HepG2 (cell line): ENCODE results near the gene NEMP2. TPM values are rescaled to one million over a fixed set of nuclear protein-coding genes. Genes with fewer than 3 reads are reported as not detected.

ENCODE experiments used
- ATAC-seq: fragments of 200-7000 bp; cut with Tn5 transposase; 3 replicates; pipeline ENCODE4 v1.9.1; 2020; ENCODE audit warnings: mild to moderate bottlenecking, moderate library complexity
- BruUV-seq: library from RNA; stranded (reverse); fragments of 400-500 nt; replicated peaks from 2 replicates; lab custom pipeline; 2021; lab: Mats Ljungman, UMichigan
- CTCF ChIA-PET: fragments of 300-600 bp; formaldehyde crosslinking; extraction: SDS; loops from one replicate; lab custom pipeline; 2021; ENCODE audit warnings: low total read pairs, inconsistent platforms, low intra/inter-chr PET ratio; lab: Yijun Ruan, JAX
- POLR2A ChIA-PET: fragments of 350-600 bp; sonication (Branson Sonifier 250); formaldehyde crosslinking; loops from one replicate; lab custom pipeline; 2020; ENCODE audit warnings: antibody characterized with exemption, inconsistent platforms; lab: Yijun Ruan, JAX
- DNase-seq: peaks from one replicate; pipeline ENCODE4 v3.0.0-alpha.2; 2015; ENCODE audit warnings: low spot score
- FAIRE-seq: peaks from 3 replicates; lab custom pipeline; 2011; peaks lifted over from hg19 to GRCh38; lab: Jason Lieb, UNC
- H2AFZ ChIP-seq: one replicate; pipeline ENCODE4 v1.6.1; 2011; ENCODE audit warnings: low read length, inconsistent platforms
- H3K27ac ChIP-seq: fragments of 300-600 bp; 3 replicates; pipeline ENCODE4 v1.8.0; 2011; ENCODE audit warnings: mixed run types, mild to moderate bottlenecking, mixed read lengths, low read length, inconsistent platforms; ENCODE audit not compliant: insufficient read depth; ENCODE audit errors: extremely low read length
- H3K27me3 ChIP-seq, 2 experiments: fragments of 200-600 bp in 1 of 2; 2 replicates in 1 of 2; 3 replicates in 1 of 2; pipeline versions ENCODE4 v1.6.0 to v1.8.0; 2011; ENCODE audit warnings: low read length in 2 of 2, mild to moderate bottlenecking in 2 of 2, moderate library complexity in 2 of 2, inconsistent platforms in 1 of 2; ENCODE audit not compliant: insufficient read depth in 2 of 2, control insufficient read depth in 1 of 2
- H3K36me3 ChIP-seq, 2 experiments: fragments of 200-600 bp in 1 of 2; replicated peaks in 1 of 2; 2 replicates in 1 of 2; 3 replicates in 1 of 2; pipeline versions ENCODE4 v1.5.1 to v1.8.0; 2011; ENCODE audit warnings: low read length in 2 of 2, inconsistent platforms in 1 of 2; ENCODE audit not compliant: insufficient read depth in 2 of 2, control insufficient read depth in 1 of 2
- H3K4me1 ChIP-seq: 2 replicates; pipeline ENCODE4 v1.5.1; 2012; ENCODE audit warnings: low read length, inconsistent platforms; ENCODE audit not compliant: insufficient read depth
- H3K4me2 ChIP-seq: 2 replicates; pipeline ENCODE4 v1.6.0; 2011; ENCODE audit warnings: low read depth, low read length, inconsistent platforms
- H3K4me3 ChIP-seq, 3 experiments: fragments of 200-600 bp in 1 of 3; sonication (generic), shearing (Covaris generic) in 1 of 3; replicated peaks in 1 of 3; 2 replicates each; pipeline ENCODE4 v1.5.1; 2011 to 2016; ENCODE audit warnings: low read length in 3 of 3, inconsistent platforms in 2 of 3, low read depth in 2 of 3, mild to moderate bottlenecking in 2 of 3, control low read depth in 1 of 3, mixed read lengths in 1 of 3; ENCODE audit not compliant: insufficient read depth in 1 of 3
- H3K79me2 ChIP-seq: one replicate; pipeline ENCODE4 v1.6.1; 2011; ENCODE audit warnings: low read length, inconsistent platforms; ENCODE audit not compliant: insufficient read depth
- H3K9ac ChIP-seq: 2 replicates; pipeline ENCODE4 v1.6.0; 2011; ENCODE audit warnings: mild to moderate bottlenecking, low read depth, low read length, inconsistent platforms; ENCODE audit not compliant: insufficient read depth
- H3K9me3 ChIP-seq: 2 replicates; pipeline ENCODE4 v1.5.1; 2012; ENCODE audit warnings: mild to moderate bottlenecking, low read length
- H4K20me1 ChIP-seq: 2 replicates; pipeline ENCODE4 v1.6.0; 2011; ENCODE audit warnings: inconsistent platforms, mild to moderate bottlenecking, low read length, moderate library complexity; ENCODE audit not compliant: insufficient read depth
- ATRX ChIP-seq: sonication (generic); formaldehyde crosslinking; IDR thresholded peaks from 2 replicates; pipeline ENCODE4 v1.4.0; 2020; ENCODE audit warnings: missing genetic modification reagents, borderline replicate concordance
- ETS1 ChIP-seq: sonication (generic); formaldehyde crosslinking; IDR thresholded peaks from 2 replicates; pipeline ENCODE4 v1.4.0; 2020; ENCODE audit warnings: missing genetic modification reagents
- IKZF1 ChIP-seq: fragments of 450-650 bp; IDR thresholded peaks from 2 replicates; pipeline ENCODE4 v1.7.1; 2016
- KDM1A ChIP-seq: IDR thresholded peaks from 2 replicates; pipeline ENCODE4 v1.6.1; 2016; ENCODE audit warnings: missing compliant biosample characterization
- NFATC3 ChIP-seq: sonication (generic); formaldehyde crosslinking; IDR thresholded peaks from 2 replicates; pipeline ENCODE4 v1.5.1; 2020; ENCODE audit warnings: mild to moderate bottlenecking, missing genetic modification reagents
- NFIC ChIP-seq: IDR thresholded peaks from 2 replicates; pipeline ENCODE4 v1.6.1; 2012; ENCODE audit warnings: mild to moderate bottlenecking, low read length, inconsistent platforms
- RAD21 ChIP-seq: fragments of 450-650 bp; formaldehyde crosslinking; IDR thresholded peaks from 2 replicates; pipeline ENCODE4 v1.5.0; 2020; ENCODE audit warnings: mild to moderate bottlenecking
- RCOR2 ChIP-seq: IDR thresholded peaks from 2 replicates; pipeline ENCODE4 v1.6.1; 2016; ENCODE audit warnings: missing biosample characterization, missing genetic modification reagents
- REL ChIP-seq: sonication (generic); formaldehyde crosslinking; conservative IDR thresholded peaks from 2 replicates; pipeline ENCODE4 v1.8.0; 2022; ENCODE audit warnings: mild to moderate bottlenecking, missing genetic modification reagents, moderate library complexity
- SMARCE1 ChIP-seq: fragments of 450-650 bp; IDR thresholded peaks from 2 replicates; pipeline ENCODE4 v1.6.1; 2017; ENCODE audit warnings: borderline replicate concordance
- SMC3 ChIP-seq: IDR thresholded peaks from 2 replicates; pipeline ENCODE4 v1.6.1; 2011; ENCODE audit warnings: low read length, improper control_type of control experiment
- STAG1 ChIP-seq: sonication (generic); formaldehyde crosslinking; IDR thresholded peaks from 2 replicates; pipeline ENCODE4 v1.4.0; 2020; ENCODE audit warnings: missing genetic modification reagents
- TCF7 ChIP-seq: sonication (generic); IDR thresholded peaks from 2 replicates; pipeline ENCODE4 v1.6.1; 2016; ENCODE audit warnings: antibody characterized with exemption, low read depth
- ZFP41 ChIP-seq: sonication (generic); formaldehyde crosslinking; IDR thresholded peaks from 2 replicates; pipeline ENCODE4 v1.4.0; 2020; ENCODE audit warnings: mild to moderate bottlenecking, missing genetic modification reagents, borderline replicate concordance
- ZNF616 ChIP-seq: sonication (generic); formaldehyde crosslinking; IDR thresholded peaks from 2 replicates; pipeline ENCODE4 v1.5.0; 2020; ENCODE audit warnings: low read depth, mild to moderate bottlenecking, missing genetic modification reagents
- WGBS: methylation state at CpG from one replicate; pipeline ENCODE4 v1.1.6; 2017; ENCODE audit warnings: low lambda C conversion rate; 5-methylcytosine and 5-hydroxymethylcytosine counted together
- in situ Hi-C: cut with HindIII; loops from 2 replicates; pipeline ENCODE4 v1.10.0; 2017; ENCODE audit warnings: low pct_unique_long_range_greater_than_20kb; ENCODE audit not compliant: extremely low pct_ligation_motif_present
- intact Hi-C: fragments of 100-400 bp; cut with micrococcal nuclease; formaldehyde crosslinking; loops from one replicate; pipeline ENCODE4 v1.10.0; 2022; ENCODE audit not compliant: unreplicated experiment
- polyA plus RNA-seq, 8 experiments: library from polyadenylated mRNA; depleted of rRNA in 3 of 8; stranded (reverse) in 7 of 8; unstranded in 1 of 8; fragments of >200 nt; fragmentation: Illumina TruSeq in 4 of 8; extraction: Trizol in 4 of 8; gene quantifications; 2 replicates each; pipeline versions ENCODE4 v1.2.1 to v1.2.3, GENCODE V29; 2011 to 2016; ENCODE audit warnings: low read depth in 4 of 8, missing spikeins in 1 of 8, mixed read lengths in 1 of 8; ENCODE audit not compliant: insufficient read depth in 1 of 8
- total RNA-seq, 5 experiments: library from RNA; depleted of rRNA; stranded (reverse); fragments of >200 nt; fragmentation: Illumina TruSeq; extraction: Trizol; gene quantifications; 2 replicates each; pipeline ENCODE4 v1.2.3, GENCODE V29; 2016; ENCODE audit warnings: low read depth in 1 of 5
- TF ChIP-seq, protein P1 (sequence below): sonication (generic); formaldehyde crosslinking; IDR thresholded peaks from 2 replicates; pipeline ENCODE4 v1.5.0; 2020; ENCODE audit warnings: mild to moderate bottlenecking, missing genetic modification reagents, moderate library complexity
- TF ChIP-seq, protein P2 (sequence below): sonication (generic); formaldehyde crosslinking; IDR thresholded peaks from 2 replicates; pipeline ENCODE4 v1.4.0; 2020; ENCODE audit warnings: missing genetic modification reagents
- TF ChIP-seq, protein P3 (sequence below): IDR thresholded peaks from 2 replicates; pipeline ENCODE4 v1.6.1; 2012; ENCODE audit warnings: low read depth, low read length, improper control_type of control experiment

Gene NEMP2
- total and polyA plus RNA-seq, 2 of the 13 experiments (the other 11 are each of a cell fraction or from before 2014, with no cell fraction given): 2.4 to 9.8 TPM

- ChIA-PET CTCF (interaction anchor here (1.4 to 1.8 kb wide), 3 partner anchors 129 to 423 kb away, joined by 8 to 10 read pairs (median 9); no protein-coding TSS in a partner anchor), POLR2A (no interaction called here)
- Histone ChIP-seq H3K4me3 (no peak overlapping the region), H3K27ac (no peak overlapping the region), H3K9ac (no peak overlapping the region), H3K36me3 (peaks cover 1 to 5% of the 10 kb centered on the region in 2 experiments; a peak in 2 of 5 replicates), H3K79me2 (no peaks in the 10 kb centered on the region), H3K4me1 (no peaks in the 10 kb centered on the region), H4K20me1 (no peaks in the 10 kb centered on the region), H3K4me2 (no peak overlapping the region), H2AFZ (no peak overlapping the region), H3K27me3 (no peaks in the 10 kb centered on the region), H3K9me3 (no peaks in the 10 kb centered on the region)
- peak; percentile 67 for ATAC-seq
- FAIRE-seq: peak; percentile 36
- TF ChIP-seq, protein P1, sequence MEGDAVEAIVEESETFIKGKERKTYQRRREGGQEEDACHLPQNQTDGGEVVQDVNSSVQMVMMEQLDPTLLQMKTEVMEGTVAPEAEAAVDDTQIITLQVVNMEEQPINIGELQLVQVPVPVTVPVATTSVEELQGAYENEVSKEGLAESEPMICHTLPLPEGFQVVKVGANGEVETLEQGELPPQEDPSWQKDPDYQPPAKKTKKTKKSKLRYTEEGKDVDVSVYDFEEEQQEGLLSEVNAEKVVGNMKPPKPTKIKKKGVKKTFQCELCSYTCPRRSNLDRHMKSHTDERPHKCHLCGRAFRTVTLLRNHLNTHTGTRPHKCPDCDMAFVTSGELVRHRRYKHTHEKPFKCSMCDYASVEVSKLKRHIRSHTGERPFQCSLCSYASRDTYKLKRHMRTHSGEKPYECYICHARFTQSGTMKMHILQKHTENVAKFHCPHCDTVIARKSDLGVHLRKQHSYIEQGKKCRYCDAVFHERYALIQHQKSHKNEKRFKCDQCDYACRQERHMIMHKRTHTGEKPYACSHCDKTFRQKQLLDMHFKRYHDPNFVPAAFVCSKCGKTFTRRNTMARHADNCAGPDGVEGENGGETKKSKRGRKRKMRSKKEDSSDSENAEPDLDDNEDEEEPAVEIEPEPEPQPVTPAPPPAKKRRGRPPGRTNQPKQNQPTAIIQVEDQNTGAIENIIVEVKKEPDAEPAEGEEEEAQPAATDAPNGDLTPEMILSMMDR (CRISPR knock-in tag): peak; percentile 63
- TF ChIP-seq RAD21 (peak; percentile 64), SMC3 (peak; percentile 81), IKZF1 (no peak), ATRX (CRISPR knock-in tag) (no peak), ZNF616 (CRISPR knock-in tag) (no peak), ETS1 (CRISPR knock-in tag) (no peak), NFATC3 (no peak), TCF7 (no peak), ZFP41 (CRISPR knock-in tag) (no peak), SMARCE1 (no peak), NFIC (no peak), KDM1A (CRISPR knock-in tag) (no peak), STAG1 (CRISPR knock-in tag) (peak; percentile 88), RCOR2 (no peak), REL (CRISPR knock-in tag) (no peak)
- TF ChIP-seq, protein P2, sequence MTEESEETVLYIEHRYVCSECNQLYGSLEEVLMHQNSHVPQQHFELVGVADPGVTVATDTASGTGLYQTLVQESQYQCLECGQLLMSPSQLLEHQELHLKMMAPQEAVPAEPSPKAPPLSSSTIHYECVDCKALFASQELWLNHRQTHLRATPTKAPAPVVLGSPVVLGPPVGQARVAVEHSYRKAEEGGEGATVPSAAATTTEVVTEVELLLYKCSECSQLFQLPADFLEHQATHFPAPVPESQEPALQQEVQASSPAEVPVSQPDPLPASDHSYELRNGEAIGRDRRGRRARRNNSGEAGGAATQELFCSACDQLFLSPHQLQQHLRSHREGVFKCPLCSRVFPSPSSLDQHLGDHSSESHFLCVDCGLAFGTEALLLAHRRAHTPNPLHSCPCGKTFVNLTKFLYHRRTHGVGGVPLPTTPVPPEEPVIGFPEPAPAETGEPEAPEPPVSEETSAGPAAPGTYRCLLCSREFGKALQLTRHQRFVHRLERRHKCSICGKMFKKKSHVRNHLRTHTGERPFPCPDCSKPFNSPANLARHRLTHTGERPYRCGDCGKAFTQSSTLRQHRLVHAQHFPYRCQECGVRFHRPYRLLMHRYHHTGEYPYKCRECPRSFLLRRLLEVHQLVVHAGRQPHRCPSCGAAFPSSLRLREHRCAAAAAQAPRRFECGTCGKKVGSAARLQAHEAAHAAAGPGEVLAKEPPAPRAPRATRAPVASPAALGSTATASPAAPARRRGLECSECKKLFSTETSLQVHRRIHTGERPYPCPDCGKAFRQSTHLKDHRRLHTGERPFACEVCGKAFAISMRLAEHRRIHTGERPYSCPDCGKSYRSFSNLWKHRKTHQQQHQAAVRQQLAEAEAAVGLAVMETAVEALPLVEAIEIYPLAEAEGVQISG (CRISPR knock-in tag): no peak
- TF ChIP-seq, protein P3, sequence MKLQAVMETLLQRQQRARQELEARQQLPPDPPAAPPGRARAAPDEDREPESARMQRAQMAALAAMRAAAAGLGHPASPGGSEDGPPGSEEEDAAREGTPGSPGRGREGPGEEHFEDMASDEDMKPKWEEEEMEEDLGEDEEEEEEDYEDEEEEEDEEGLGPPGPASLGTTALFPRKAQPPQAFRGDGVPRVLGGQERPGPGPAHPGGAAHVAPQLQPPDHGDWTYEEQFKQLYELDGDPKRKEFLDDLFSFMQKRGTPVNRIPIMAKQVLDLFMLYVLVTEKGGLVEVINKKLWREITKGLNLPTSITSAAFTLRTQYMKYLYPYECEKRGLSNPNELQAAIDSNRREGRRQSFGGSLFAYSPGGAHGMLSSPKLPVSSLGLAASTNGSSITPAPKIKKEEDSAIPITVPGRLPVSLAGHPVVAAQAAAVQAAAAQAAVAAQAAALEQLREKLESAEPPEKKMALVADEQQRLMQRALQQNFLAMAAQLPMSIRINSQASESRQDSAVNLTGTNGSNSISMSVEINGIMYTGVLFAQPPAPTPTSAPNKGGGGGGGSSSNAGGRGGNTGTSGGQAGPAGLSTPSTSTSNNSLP: peak; percentile 62; the same call in 1 of the 2 replicates
- no TSS peak for BruUV-seq
- peak; percentile 54 for DNase-seq
- in situ Hi-C loops (loop anchor here (10.0 to 25.0 kb wide), 2 partner anchors 174 to 426 kb away; partner anchors contain the start of gene INPP1), intact Hi-C loops (loop anchor here (1.0 to 5.0 kb wide), 7 partner anchors 128 to 422 kb away; partner anchors contain the start of gene INPP1)
- 68% methylated on average over 2 of the region's 2 CpGs for WGBS
These were observed 23.4 kb downstream of the NEMP2 start for GRCh38 chr2:190511104-190511503.
